Heart left ventricle (tissue), 13 donors: ENCODE measurements around the gene SLC25A21.

Experiments used
- POLR2A ChIP-seq, 2 donors: fragments of 450-650 bp; IDR thresholded peaks; one replicate each; pipeline ENCODE4 v1.6.1; 2017; ENCODE audit warnings: antibody characterized with exemption in 2 of 2, mild to moderate bottlenecking in 2 of 2, moderate library complexity in 2 of 2
- TF ChIP-seq, protein P1 (sequence below), 12 donors: fragments of 200-600 bp; sonication (generic) in 4 of 12; IDR thresholded peaks; one replicate each; pipeline versions ENCODE4 v1.5.0 to v1.8.0; 2018 to 2022; ENCODE audit warnings: antibody characterized with exemption in 12 of 12, mild to moderate bottlenecking in 5 of 12
- donor health status: ischemic (EF 13 %, LVEDD 7.1; RV severe dilation, severe dysfunction).
- donor health status: DM: no; HTN: yes; CAD: no.
- donor health status: DM: no; HTN: no; CAD: no.
- donor health status: ischemic (EF 25% LVEDD 6.9; RV normal size, moderate dysfunction).
- donor health status: ischemic (EF 25% LVEDD 5.7; RV mildly dilated, moderate dysfunction).
- donor health status: ischemic (EF 35%, LVEDD 5.7; RV mildly dilated, moderate dysfunction).
- donor health status: nonischemic (EF 11% LVEDD 7.7; RV severe dilation, severe dysfunction).
- donor health status: DM: yes; HTN: yes; CAD: no.
- donor health status: PGD.
- donor health status: ischemic (EF 29% LVEDD 5.4; RV normal size, mild dysfunction).
- donor health status: nonischemic (EF 23%, LVEDD 6.1; RV moderate dilation, normal function).

- TF ChIP-seq, protein P1, sequence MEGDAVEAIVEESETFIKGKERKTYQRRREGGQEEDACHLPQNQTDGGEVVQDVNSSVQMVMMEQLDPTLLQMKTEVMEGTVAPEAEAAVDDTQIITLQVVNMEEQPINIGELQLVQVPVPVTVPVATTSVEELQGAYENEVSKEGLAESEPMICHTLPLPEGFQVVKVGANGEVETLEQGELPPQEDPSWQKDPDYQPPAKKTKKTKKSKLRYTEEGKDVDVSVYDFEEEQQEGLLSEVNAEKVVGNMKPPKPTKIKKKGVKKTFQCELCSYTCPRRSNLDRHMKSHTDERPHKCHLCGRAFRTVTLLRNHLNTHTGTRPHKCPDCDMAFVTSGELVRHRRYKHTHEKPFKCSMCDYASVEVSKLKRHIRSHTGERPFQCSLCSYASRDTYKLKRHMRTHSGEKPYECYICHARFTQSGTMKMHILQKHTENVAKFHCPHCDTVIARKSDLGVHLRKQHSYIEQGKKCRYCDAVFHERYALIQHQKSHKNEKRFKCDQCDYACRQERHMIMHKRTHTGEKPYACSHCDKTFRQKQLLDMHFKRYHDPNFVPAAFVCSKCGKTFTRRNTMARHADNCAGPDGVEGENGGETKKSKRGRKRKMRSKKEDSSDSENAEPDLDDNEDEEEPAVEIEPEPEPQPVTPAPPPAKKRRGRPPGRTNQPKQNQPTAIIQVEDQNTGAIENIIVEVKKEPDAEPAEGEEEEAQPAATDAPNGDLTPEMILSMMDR (IDR thresholded peaks at IDR 0.05), result no peak
- TF ChIP-seq POLR2A (IDR thresholded peaks at IDR 0.05), result no peak
These were observed 195.8 kb downstream of the SLC25A21 start for GRCh38 chr14:36976571-36977023.
